GM19193 (cell line): ENCODE results near the gene FMN2.

Experiments
- POLR2A ChIP-seq: IDR thresholded peaks from 4 replicates; pipeline ENCODE4 v1.6.1; 2011; ENCODE audit not compliant: insufficient read depth, insufficient read length; ENCODE audit errors: extremely low read depth

The FMN2 gene

GRCh38 chr1:240280560-240281322, 189.1 kb downstream of the FMN2 start:
- no peak for TF ChIP-seq POLR2A

GRCh38 chr1:240282061-240282830, 190.6 kb downstream of the FMN2 start:
- no peak for TF ChIP-seq POLR2A

- TF ChIP-seq POLR2A: no peak
Measured at GRCh38 chr1:240284656-240285414, 193.2 kb downstream of the FMN2 start.

GRCh38 chr1:240285540-240285939, 193.9 kb downstream of the FMN2 start:
- no peak for TF ChIP-seq POLR2A

- TF ChIP-seq POLR2A: no peak
Measured at GRCh38 chr1:240287722-240288121, 196.0 kb downstream of the FMN2 start.

GRCh38 chr1:240293706-240294105, 202.0 kb downstream of the FMN2 start:
- no peak for TF ChIP-seq POLR2A

- no peak for TF ChIP-seq POLR2A
Measured at GRCh38 chr1:240294566-240294965, 202.9 kb downstream of the FMN2 start.

GRCh38 chr1:240295811-240296210, 204.1 kb downstream of the FMN2 start:
- no peak for TF ChIP-seq POLR2A

- no peak for TF ChIP-seq POLR2A
Measured at GRCh38 chr1:240304466-240304865, 212.8 kb downstream of the FMN2 start.

GRCh38 chr1:240306673-240307072, 215.0 kb downstream of the FMN2 start:
- TF ChIP-seq POLR2A: no peak

- TF ChIP-seq POLR2A: no peak
Measured at GRCh38 chr1:240308096-240308495, 216.4 kb downstream of the FMN2 start.

GRCh38 chr1:240309769-240310168, 218.1 kb downstream of the FMN2 start:
- TF ChIP-seq POLR2A: no peak

GRCh38 chr1:240310226-240310925, 218.7 kb downstream of the FMN2 start:
- TF ChIP-seq POLR2A: no peak

GRCh38 chr1:240312872-240313271, 221.2 kb downstream of the FMN2 start:
- no peak for TF ChIP-seq POLR2A

- TF ChIP-seq POLR2A: no peak
Measured at GRCh38 chr1:240314845-240315801, 223.4 kb downstream of the FMN2 start.

GRCh38 chr1:240319998-240320397, 228.3 kb downstream of the FMN2 start:
- no peak for TF ChIP-seq POLR2A
